H9 (cell line): ENCODE results near the gene TATDN2. TPM values are rescaled to one million over a fixed set of nuclear protein-coding genes. Genes with fewer than 3 reads are reported as not detected.

Experiments used
- DNase-seq: peaks from one replicate; pipeline ENCODE4 v3.0.0-alpha.2; 2017
- H2AFZ ChIP-seq: one replicate; pipeline ENCODE4 v1.6.1; 2013; ENCODE audit warnings: mild to moderate bottlenecking, low read length, control low read depth, moderate library complexity
- H2AK5ac ChIP-seq: 2 replicates; pipeline ENCODE4 v1.6.1; 2013; ENCODE audit warnings: low read length, control low read depth, mixed read lengths; ENCODE audit not compliant: insufficient read length
- H2BK120ac ChIP-seq: one replicate; pipeline ENCODE4 v1.6.1; 2013; ENCODE audit warnings: low read depth, mild to moderate bottlenecking, low read length, control low read depth, inconsistent platforms; ENCODE audit not compliant: poor library complexity, severe bottlenecking
- H2BK12ac ChIP-seq: 2 replicates; pipeline ENCODE4 v1.6.1; 2013; ENCODE audit warnings: low read length, control low read depth, mixed read lengths, low read depth; ENCODE audit not compliant: insufficient read length
- H2BK15ac ChIP-seq: 2 replicates; pipeline ENCODE4 v1.6.1; 2013; ENCODE audit warnings: low read depth, low read length, control low read depth
- H2BK20ac ChIP-seq: one replicate; pipeline ENCODE4 v1.6.1; 2013; ENCODE audit warnings: low read depth, mild to moderate bottlenecking, low read length, control low read depth, inconsistent platforms; ENCODE audit not compliant: poor library complexity, severe bottlenecking
- H2BK5ac ChIP-seq: 2 replicates; pipeline ENCODE4 v1.6.1; 2013; ENCODE audit warnings: low read length, control low read depth, mixed read lengths; ENCODE audit not compliant: insufficient read length
- H3K14ac ChIP-seq: 2 replicates; pipeline ENCODE4 v1.6.1; 2013; ENCODE audit warnings: low read length, control low read depth; ENCODE audit not compliant: insufficient read depth
- H3K18ac ChIP-seq: 2 replicates; pipeline ENCODE4 v1.6.1; 2013; ENCODE audit warnings: low read depth, mild to moderate bottlenecking, mixed read lengths, low read length, control low read depth; ENCODE audit not compliant: insufficient read length
- H3K23ac ChIP-seq: 2 replicates; pipeline ENCODE4 v1.6.1; 2013; ENCODE audit warnings: low read length, control low read depth, mixed read lengths, low read depth; ENCODE audit not compliant: insufficient read length
- H3K23me2 ChIP-seq: 2 replicates; pipeline ENCODE4 v1.6.1; 2013; ENCODE audit warnings: low read depth, mild to moderate bottlenecking, mixed read lengths, low read length, control low read depth; ENCODE audit not compliant: insufficient read length, poor library complexity, severe bottlenecking
- H3K27ac ChIP-seq: 2 replicates; pipeline ENCODE4 v1.5.1; 2013; ENCODE audit warnings: low read length, control low read depth, mixed read lengths, low read depth; ENCODE audit not compliant: insufficient read length
- H3K27me3 ChIP-seq: 2 replicates; pipeline ENCODE4 v1.6.1; 2013; ENCODE audit warnings: low read length, control low read depth, inconsistent platforms; ENCODE audit not compliant: insufficient read depth
- H3K4ac ChIP-seq: 2 replicates; pipeline ENCODE4 v1.6.1; 2013; ENCODE audit warnings: low read depth, mild to moderate bottlenecking, control low read depth, inconsistent platforms, low read length, moderate library complexity
- H3K4me1 ChIP-seq: 2 replicates; pipeline ENCODE4 v1.6.1; 2013; ENCODE audit warnings: low read length, control low read depth, inconsistent platforms; ENCODE audit not compliant: insufficient read depth
- H3K4me2 ChIP-seq: 2 replicates; pipeline ENCODE4 v1.6.1; 2013; ENCODE audit warnings: low read length, control low read depth, mixed read lengths; ENCODE audit not compliant: insufficient read length, insufficient read depth
- H3K56ac ChIP-seq: 2 replicates; pipeline ENCODE4 v1.6.1; 2013; ENCODE audit warnings: low read depth, mild to moderate bottlenecking, mixed read lengths, low read length, control low read depth; ENCODE audit not compliant: insufficient read length
- H3K79me1 ChIP-seq: 2 replicates; pipeline ENCODE4 v1.6.1; 2013; ENCODE audit warnings: low read depth, mild to moderate bottlenecking, moderate library complexity, low read length, control low read depth, inconsistent platforms; ENCODE audit not compliant: insufficient read depth, poor library complexity, severe bottlenecking
- H3K79me2 ChIP-seq: 2 replicates; pipeline ENCODE4 v1.6.1; 2013; ENCODE audit warnings: low read length, control low read depth, inconsistent platforms; ENCODE audit not compliant: insufficient read depth
- H3K9ac ChIP-seq: 2 replicates; pipeline ENCODE4 v1.6.1; 2013; ENCODE audit warnings: low read length, control low read depth, mixed read lengths; ENCODE audit not compliant: insufficient read length; ENCODE audit errors: extremely low read depth
- H3K9me3 ChIP-seq: one replicate; pipeline ENCODE4 v1.6.1; 2013; ENCODE audit warnings: low read depth, low read length, inconsistent platforms; ENCODE audit not compliant: control insufficient read depth
- H3T11ph ChIP-seq: one replicate; pipeline ENCODE4 v1.6.1; 2013; ENCODE audit warnings: mild to moderate bottlenecking, low read length, control low read depth, inconsistent platforms
- H4K20me1 ChIP-seq: one replicate; pipeline ENCODE4 v1.6.1; 2013; ENCODE audit not compliant: control insufficient read depth, insufficient read length, insufficient read depth
- H4K5ac ChIP-seq: 2 replicates; pipeline ENCODE4 v1.6.1; 2013; ENCODE audit warnings: low read depth, mild to moderate bottlenecking, mixed read lengths, low read length, control low read depth; ENCODE audit not compliant: insufficient read length
- H4K8ac ChIP-seq: replicated peaks from 2 replicates; pipeline ENCODE4 v1.6.1; 2013; ENCODE audit warnings: low read length, control low read depth, mixed read lengths, low read depth; ENCODE audit not compliant: insufficient read length
- H4K91ac ChIP-seq: 2 replicates; pipeline ENCODE4 v1.6.1; 2013; ENCODE audit warnings: low read depth, mild to moderate bottlenecking, moderate library complexity, mixed read lengths, low read length, control low read depth; ENCODE audit not compliant: insufficient read length
- H3K27ac Mint-ChIP-seq, 3 experiments: 2 replicates in 2 of 3; 3 replicates in 1 of 3; pipeline ENCODE4 v1.8.0; 2020 to 2021; ENCODE audit warnings: mixed read lengths in 3 of 3, mild to moderate bottlenecking in 1 of 3, moderate library complexity in 1 of 3
- H3K27me3 Mint-ChIP-seq: 2 replicates; pipeline ENCODE4 v1.8.0; 2021; ENCODE audit warnings: low read depth, mild to moderate bottlenecking, moderate library complexity, mixed read lengths
- H3K36me3 Mint-ChIP-seq, 3 experiments: 2 replicates in 2 of 3; 3 replicates in 1 of 3; pipeline ENCODE4 v1.8.0; 2020 to 2021; ENCODE audit warnings: low read depth in 3 of 3, mixed read lengths in 3 of 3; ENCODE audit not compliant: insufficient read depth in 1 of 3
- H3K4me1 Mint-ChIP-seq, 2 experiments: 2 replicates each; pipeline ENCODE4 v1.8.0; 2020; ENCODE audit warnings: mixed read lengths in 2 of 2
- H3K4me3 Mint-ChIP-seq, 2 experiments: 2 replicates in 1 of 2; 3 replicates in 1 of 2; pipeline ENCODE4 v1.8.0; 2020 to 2021; ENCODE audit warnings: mild to moderate bottlenecking in 2 of 2, mixed read lengths in 2 of 2, moderate library complexity in 1 of 2
- H3K9me3 Mint-ChIP-seq, 2 experiments: 2 replicates in 1 of 2; 3 replicates in 1 of 2; pipeline ENCODE4 v1.8.0; 2020; ENCODE audit warnings: mild to moderate bottlenecking in 2 of 2, mixed read lengths in 2 of 2, moderate library complexity in 1 of 2
- WGBS: extraction: QIAGEN DNeasy Blood & Tissue Kit; methylation state at CpG from one replicate; pipeline ENCODE4 v1.1.7; 2013; ENCODE audit warnings: missing lambda C conversion rate, low lambda C conversion rate, mixed read lengths; ENCODE audit not compliant: insufficient read length; ENCODE audit errors: extremely low coverage; 5-methylcytosine and 5-hydroxymethylcytosine counted together
- total RNA-seq: library from RNA; stranded (reverse); gene quantifications from 2 replicates; pipeline ENCODE4 v1.2.1, GENCODE V29; 2021
- TF ChIP-seq, protein P1 (sequence below): fragments of 200-600 bp; sonication (generic); conservative IDR thresholded peaks from 3 replicates; pipeline ENCODE4 v1.8.0; 2021; ENCODE audit warnings: antibody characterized with exemption, mild to moderate bottlenecking

TATDN2 gene
- total RNA-seq, 1 experiment from 2014 or later, result 34.4 TPM

DNA sequence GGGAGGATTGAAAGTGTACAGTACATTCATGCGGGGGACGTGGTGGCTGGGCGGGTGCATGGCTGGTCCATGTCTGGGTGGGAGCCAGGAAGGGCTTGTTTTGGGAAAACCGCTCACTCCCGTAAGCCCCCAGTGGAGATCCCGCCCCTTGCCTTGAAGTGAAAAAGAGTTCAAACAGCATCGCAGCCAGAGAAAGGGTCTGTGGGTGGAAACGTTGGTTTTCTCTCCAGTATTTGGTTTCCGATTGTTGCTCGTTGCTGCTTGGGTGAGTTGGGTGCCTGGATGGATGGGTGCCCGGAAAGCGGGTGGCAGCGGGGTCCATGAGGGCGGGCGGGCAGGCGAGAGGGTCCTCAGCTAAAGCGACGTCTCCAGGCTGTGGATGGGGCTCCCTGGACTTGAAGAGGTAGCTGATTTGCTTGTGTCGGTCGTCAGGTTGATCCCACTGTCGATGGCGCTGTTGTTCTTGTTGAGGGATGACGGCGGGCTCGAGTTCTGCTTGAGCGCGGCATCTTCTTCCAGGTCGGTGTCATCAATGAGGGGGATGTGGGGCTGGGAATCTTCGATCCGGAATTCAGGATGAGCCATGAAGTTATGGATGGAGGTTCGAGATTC, 80.3 kb downstream of the TATDN2 start:
- H2BK15ac ChIP-seq, result no peak overlapping the region
- H3K9ac ChIP-seq, result no peak overlapping the region
- no peak overlapping the region for H4K91ac ChIP-seq
- no peak overlapping the region for H3K27ac ChIP-seq
- H3K27ac Mint-ChIP-seq, result no peak overlapping the region
- H2BK20ac ChIP-seq, result no peak overlapping the region
- no peaks in the 10 kb centered on the region for H3K79me1 ChIP-seq
- H3T11ph ChIP-seq, result no peak overlapping the region
- H2AK5ac ChIP-seq, result no peak overlapping the region
- H3K27me3 ChIP-seq, result no peaks in the 10 kb centered on the region
- TF ChIP-seq, protein P1, sequence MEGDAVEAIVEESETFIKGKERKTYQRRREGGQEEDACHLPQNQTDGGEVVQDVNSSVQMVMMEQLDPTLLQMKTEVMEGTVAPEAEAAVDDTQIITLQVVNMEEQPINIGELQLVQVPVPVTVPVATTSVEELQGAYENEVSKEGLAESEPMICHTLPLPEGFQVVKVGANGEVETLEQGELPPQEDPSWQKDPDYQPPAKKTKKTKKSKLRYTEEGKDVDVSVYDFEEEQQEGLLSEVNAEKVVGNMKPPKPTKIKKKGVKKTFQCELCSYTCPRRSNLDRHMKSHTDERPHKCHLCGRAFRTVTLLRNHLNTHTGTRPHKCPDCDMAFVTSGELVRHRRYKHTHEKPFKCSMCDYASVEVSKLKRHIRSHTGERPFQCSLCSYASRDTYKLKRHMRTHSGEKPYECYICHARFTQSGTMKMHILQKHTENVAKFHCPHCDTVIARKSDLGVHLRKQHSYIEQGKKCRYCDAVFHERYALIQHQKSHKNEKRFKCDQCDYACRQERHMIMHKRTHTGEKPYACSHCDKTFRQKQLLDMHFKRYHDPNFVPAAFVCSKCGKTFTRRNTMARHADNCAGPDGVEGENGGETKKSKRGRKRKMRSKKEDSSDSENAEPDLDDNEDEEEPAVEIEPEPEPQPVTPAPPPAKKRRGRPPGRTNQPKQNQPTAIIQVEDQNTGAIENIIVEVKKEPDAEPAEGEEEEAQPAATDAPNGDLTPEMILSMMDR, result no peak
- H3K27me3 Mint-ChIP-seq, result peaks cover 70% of the 10 kb centered on the region
- H3K79me2 ChIP-seq, result no peaks in the 10 kb centered on the region
- WGBS, result no CpG with 5 or more reads among the region's 31 CpGs
- H2AFZ ChIP-seq, result no peak overlapping the region
- H3K4me2 ChIP-seq, result no peak overlapping the region
- H3K4me1 Mint-ChIP-seq, result peaks cover 4 to 8% of the 10 kb centered on the region in 2 experiments; a peak in 3 of 4 replicates
- H4K20me1 ChIP-seq, result no peaks in the 10 kb centered on the region
- H3K23me2 ChIP-seq, result no peaks in the 10 kb centered on the region
- H3K18ac ChIP-seq, result no peak overlapping the region
- no peak overlapping the region for H3K4me3 Mint-ChIP-seq
- no peak overlapping the region for H4K8ac ChIP-seq
- peak; percentile 25 for DNase-seq
- no peak overlapping the region for H2BK12ac ChIP-seq
- H3K56ac ChIP-seq, result no peak overlapping the region
- no peak overlapping the region for H2BK120ac ChIP-seq
- no peaks in the 10 kb centered on the region for H3K9me3 ChIP-seq
- no peak overlapping the region for H3K4ac ChIP-seq
- no peaks in the 10 kb centered on the region for H3K9me3 Mint-ChIP-seq
- H2BK5ac ChIP-seq, result no peak overlapping the region
- no peak overlapping the region for H4K5ac ChIP-seq
- H3K23ac ChIP-seq, result no peak overlapping the region
- no peaks in the 10 kb centered on the region for H3K4me1 ChIP-seq
- no peaks in the 10 kb centered on the region for H3K36me3 Mint-ChIP-seq
- no peak overlapping the region for H3K14ac ChIP-seq
